Left colon (tissue), 2 donors: ENCODE data around the gene SP3. TPM values are rescaled to one million over a fixed set of nuclear protein-coding genes. Genes with fewer than 3 reads are reported as not detected.
"Not testable (repeated sequence)": the region's sequence is repeated elsewhere in the genome, so short reads cannot be mapped to it uniquely, and the experiment has no call there.

Source experiments
- ATAC-seq: fragments of 200-7000 bp; cut with Tn5 transposase; one replicate; pipeline ENCODE4 v1.9.1; 2020; ENCODE audit warnings: mild to moderate bottlenecking, moderate library complexity
- DNase-seq, 2 donors: peaks; one replicate each; pipeline ENCODE4 v3.0.0-alpha.2; 2020
- intact Hi-C, 2 donors: fragments of 100-400 bp; cut with DNase I in 1 of 2; cut with micrococcal nuclease in 1 of 2; formaldehyde crosslinking; loops; one replicate each; pipeline versions ENCODE4 v1.11.2 to v1.14.0; 2022; cut with DNase I, micrococcal nuclease
- total RNA-seq, 2 donors: library from RNA; stranded (reverse); fragmentation: NEBNext Ultra II Directional; extraction: Animal tissue kit (Norgen Biotek cat#: 25700); gene quantifications; one replicate each; pipeline ENCODE4 v1.2.1, GENCODE V29; 2021
- donor health status: DM: no; HTN: no; CAD: no.
- donor health status: DM: yes; HTN: yes; CAD: no.

SP3 gene
- total RNA-seq, 2 donors from 2014 or later: 67.8 to 92.6 TPM

- intact Hi-C loops: no loop called here
- no peak for DNase-seq
- ATAC-seq: no peak
These were observed 55.3 kb downstream of the SP3 start for GRCh38 chr2:173909846-173910245.

DNA sequence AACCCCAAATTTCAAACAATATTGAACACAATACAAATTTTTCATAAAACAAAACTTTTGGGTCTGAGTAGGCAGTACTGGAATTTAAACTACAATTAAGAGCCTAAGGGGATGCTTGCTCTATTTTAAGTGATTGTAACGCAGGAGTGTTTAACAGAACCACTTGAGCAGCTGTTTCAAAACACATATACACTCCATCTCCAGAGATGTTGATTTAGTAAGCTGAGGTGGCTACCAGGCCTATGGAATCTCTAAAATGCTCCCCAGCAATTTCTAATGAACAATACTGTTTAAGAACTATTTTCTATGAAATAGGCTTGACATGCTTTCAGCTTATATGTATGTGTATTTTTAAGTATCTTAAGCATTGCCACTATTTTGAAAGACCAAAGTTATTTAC, 58.5 kb downstream of the SP3 start:
- ATAC-seq: no peak
- intact Hi-C loops: no loop called here
- DNase-seq: no peak

- DNase-seq (no peak), ATAC-seq (peak; percentile 28)
- intact Hi-C loops: no loop called here
These were observed 61.4 kb downstream of the SP3 start for GRCh38 chr2:173903601-173904394.

DNA sequence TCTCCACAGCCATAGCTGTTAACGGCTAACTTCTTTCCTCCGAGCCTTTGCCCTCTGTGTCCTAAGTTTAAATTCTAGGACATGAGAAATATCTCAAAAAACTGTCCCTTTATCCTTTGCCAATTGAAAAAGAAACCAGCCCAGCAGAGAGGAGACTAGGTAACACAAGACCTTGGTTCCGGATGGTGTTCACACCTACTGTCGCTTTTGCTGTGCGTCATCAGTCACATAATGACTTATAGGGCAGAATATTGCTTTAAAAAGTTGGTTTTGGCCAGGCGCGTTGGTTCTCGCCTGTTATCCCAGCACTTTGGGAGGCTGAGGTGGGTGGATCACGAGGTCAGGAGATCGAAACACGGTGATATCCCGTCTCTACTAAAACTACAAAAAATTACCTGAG, 66.2 kb downstream of the SP3 start:
- intact Hi-C loops: no loop called here
- DNase-seq: no peak
- no peak for ATAC-seq

DNA sequence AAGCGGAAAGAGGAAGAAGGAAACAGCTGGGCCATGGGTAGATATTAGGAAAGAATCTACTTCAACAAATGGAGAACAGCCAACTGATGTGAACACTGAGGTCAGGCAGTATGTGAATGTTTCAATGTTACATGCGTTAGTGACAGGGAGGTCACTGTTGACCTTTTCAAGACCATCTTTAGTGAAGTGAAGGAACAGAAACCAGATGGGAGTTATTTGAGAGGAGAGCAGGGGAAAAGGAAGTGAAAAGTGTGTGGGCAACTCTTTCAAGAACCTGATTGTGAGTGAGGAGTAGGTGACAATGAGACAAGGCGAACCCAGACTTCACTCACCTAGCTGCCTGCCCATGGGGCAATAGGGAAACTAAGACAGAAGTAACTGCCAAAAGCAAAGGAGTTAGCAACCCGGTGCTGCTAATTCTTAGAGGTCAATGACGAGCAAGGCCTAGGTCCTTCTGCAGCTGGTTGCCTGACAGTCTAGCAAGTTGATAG, 67.0 kb downstream of the SP3 start:
- DNase-seq: no peak
- peak; percentile 13 for ATAC-seq

GRCh38 chr2:173896755-173897154, 68.4 kb downstream of the SP3 start:
- ATAC-seq: no peak
- intact Hi-C loops: no loop called here

More for the DNA sequence above, 67.0 kb downstream of the SP3 start:
- intact Hi-C loops: no loop called here

GRCh38 chr2:173892341-173892740, 72.8 kb downstream of the SP3 start:
- no peak for ATAC-seq
- no peak for DNase-seq
- intact Hi-C loops: no loop called here

More at GRCh38 chr2:173896755-173897154, 68.4 kb downstream of the SP3 start:
- DNase-seq: no peak

- ATAC-seq (no peak), DNase-seq (no peak)
- intact Hi-C loops: no loop called here
These were observed 73.7 kb downstream of the SP3 start for GRCh38 chr2:173891315-173892037.

- DNase-seq, ATAC-seq: not testable (repeated sequence)
- intact Hi-C loops: loop anchor here in 1 of 2 donors (10.0 kb wide), 1 partner anchor 155 kb away; no protein-coding TSS in a partner anchor
These were observed 75.7 kb downstream of the SP3 start for GRCh38 chr2:173889464-173889863.

- no peak for ATAC-seq
- no peak for DNase-seq
- intact Hi-C loops: loop anchor here in 1 of 2 donors (10.0 kb wide), 1 partner anchor 158 kb away; no protein-coding TSS in a partner anchor
These were observed 78.6 kb downstream of the SP3 start for GRCh38 chr2:173886613-173887012.

GRCh38 chr2:173884025-173884802, 81.0 kb downstream of the SP3 start:
- DNase-seq (peak in 1 of 2 donors; percentile 67), ATAC-seq (peak; percentile 79)
- intact Hi-C loops: loop anchor here in 1 of 2 donors (10.0 kb wide), 1 partner anchor 161 kb away; no protein-coding TSS in a partner anchor

GRCh38 chr2:173881886-173882285, 83.3 kb downstream of the SP3 start:
- intact Hi-C loops: loop anchor here in 1 of 2 donors (10.0 kb wide), 1 partner anchor 163 kb away; no protein-coding TSS in a partner anchor
- DNase-seq (no peak), ATAC-seq (no peak)

DNA sequence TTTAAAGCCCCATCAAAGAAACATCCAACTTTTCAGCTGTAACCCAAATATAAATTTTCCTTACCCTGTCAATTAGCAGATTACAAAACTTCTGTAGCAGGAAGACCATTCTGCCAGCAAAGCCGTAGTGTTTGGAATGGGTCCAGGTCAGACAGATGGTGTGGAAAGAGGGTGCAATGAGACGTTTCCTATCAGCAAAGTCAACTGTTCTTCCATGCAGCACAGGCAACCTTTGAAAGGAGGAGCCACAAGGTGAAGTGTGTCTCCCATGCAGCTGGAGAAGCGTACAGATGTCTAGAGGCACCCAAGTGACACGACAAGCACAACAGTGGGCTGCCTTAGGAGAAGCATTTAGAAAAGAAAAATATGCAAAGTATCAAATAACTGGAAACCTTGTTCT, 83.7 kb downstream of the SP3 start:
- ATAC-seq: no peak
- intact Hi-C loops: loop anchor here in 1 of 2 donors (10.0 kb wide), 1 partner anchor 163 kb away; no protein-coding TSS in a partner anchor
- DNase-seq: no peak

DNA sequence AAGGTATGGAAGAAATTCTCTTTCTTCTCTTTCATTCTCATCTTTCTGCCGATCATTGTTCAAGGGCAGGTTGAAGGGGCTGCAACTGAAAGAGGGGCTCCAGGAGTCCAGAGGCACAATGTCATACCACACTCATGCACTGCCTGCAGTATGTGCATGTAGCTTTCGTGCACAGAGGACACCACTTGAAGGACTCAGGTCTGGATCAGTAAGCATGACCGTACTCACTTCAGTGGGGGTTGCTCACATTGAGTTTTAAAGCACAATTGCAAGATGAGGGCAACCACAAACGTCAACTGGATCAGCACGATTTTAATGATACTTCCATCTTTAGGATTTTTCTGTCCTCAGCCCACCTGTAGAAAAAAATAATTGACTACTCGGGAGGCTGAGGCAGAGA, 84.6 kb downstream of the SP3 start:
- ATAC-seq: no peak
- DNase-seq: no peak
- intact Hi-C loops: loop anchor here in 1 of 2 donors (10.0 kb wide), 1 partner anchor 164 kb away; no protein-coding TSS in a partner anchor

DNA sequence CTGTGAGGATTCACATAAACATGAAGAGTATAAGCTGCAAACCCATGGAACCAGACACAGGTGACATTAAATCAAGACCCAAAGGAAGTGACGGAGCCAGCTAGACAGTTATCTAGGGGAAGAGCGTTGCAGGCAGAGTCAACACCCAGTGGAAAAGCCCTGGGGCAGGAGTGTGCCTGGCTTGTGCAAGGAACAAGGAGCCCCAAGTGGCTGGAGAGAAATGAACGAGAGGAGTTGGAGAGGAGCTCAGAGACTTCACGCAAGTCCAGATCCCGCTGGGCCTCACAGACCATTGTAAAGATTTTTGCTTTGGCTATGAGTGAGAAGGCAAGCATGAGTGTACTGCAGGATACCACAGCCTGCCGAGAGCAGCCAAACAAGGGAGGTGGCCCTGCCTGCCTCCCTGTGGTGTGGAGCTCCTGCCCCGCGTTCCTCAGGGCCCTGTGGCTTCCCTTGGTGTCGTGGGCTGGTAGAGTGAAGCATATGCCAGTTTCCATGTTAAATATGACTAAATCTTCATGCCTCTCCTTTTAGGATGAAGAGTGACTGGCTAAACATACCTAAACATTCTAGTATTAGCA, 88.2 kb downstream of the SP3 start:
- intact Hi-C loops: no loop called here
- DNase-seq: no peak
- ATAC-seq: no peak

GRCh38 chr2:173874894-173875237, 90.3 kb downstream of the SP3 start:
- ATAC-seq (no peak), DNase-seq (no peak)
- intact Hi-C loops: no loop called here

DNA sequence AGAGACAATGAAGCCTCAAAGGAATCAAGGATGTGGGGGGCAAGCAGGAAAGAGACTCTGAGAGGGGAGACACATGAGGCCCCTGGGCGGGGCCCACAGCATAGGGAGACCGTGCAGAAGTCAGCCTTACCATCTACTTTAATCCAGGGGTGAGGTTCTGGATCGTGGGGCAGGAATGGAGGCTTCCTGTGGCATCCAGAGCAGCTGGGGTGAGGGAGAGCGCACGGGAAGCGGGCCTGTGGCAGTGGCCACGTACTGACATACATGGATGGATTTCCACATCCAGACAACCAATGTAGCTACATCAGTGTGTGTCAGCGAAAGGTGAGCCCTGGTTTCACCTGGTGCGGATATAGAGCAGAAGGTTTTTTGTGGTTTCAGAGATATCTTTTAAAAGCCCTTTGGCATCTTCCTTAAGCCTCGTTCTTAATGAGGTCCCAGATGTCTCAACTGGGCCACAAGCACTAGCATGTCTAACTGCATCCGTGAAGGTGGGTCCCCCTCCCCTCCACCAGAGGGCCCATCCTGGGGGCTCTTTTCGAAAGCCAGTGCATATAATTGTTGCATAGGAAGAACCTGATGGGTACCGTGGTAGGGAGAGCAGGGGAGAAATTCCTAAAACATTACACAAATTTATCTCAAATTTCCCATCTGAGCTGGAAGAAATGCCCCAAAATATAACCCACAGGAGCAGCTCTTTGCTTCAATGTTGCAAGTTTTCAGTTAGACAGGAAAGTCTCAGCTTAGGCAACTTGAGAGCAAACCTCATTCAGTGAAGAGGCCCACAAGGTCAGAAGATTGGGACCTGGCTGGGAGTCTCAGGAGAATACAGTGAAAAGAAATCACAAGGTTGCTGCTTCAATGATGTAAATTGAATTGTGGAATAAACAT, 90.9 kb downstream of the SP3 start:
- ATAC-seq: no peak
- DNase-seq: no peak
- intact Hi-C loops: no loop called here

- intact Hi-C loops: no loop called here
- peak; percentile 40 for ATAC-seq
- DNase-seq: no peak
These were observed 92.5 kb downstream of the SP3 start for GRCh38 chr2:173872714-173873113.
